Measurements from ENCODE around the gene ADAM33. TPM values are rescaled to one million over a fixed set of nuclear protein-coding genes. Genes with fewer than 3 reads are reported as not detected.

ADAM33 gene
- total and polyA plus RNA-seq, 5 donors, result 11.5 to 30.5 (median 12.4) TPM

DNA sequence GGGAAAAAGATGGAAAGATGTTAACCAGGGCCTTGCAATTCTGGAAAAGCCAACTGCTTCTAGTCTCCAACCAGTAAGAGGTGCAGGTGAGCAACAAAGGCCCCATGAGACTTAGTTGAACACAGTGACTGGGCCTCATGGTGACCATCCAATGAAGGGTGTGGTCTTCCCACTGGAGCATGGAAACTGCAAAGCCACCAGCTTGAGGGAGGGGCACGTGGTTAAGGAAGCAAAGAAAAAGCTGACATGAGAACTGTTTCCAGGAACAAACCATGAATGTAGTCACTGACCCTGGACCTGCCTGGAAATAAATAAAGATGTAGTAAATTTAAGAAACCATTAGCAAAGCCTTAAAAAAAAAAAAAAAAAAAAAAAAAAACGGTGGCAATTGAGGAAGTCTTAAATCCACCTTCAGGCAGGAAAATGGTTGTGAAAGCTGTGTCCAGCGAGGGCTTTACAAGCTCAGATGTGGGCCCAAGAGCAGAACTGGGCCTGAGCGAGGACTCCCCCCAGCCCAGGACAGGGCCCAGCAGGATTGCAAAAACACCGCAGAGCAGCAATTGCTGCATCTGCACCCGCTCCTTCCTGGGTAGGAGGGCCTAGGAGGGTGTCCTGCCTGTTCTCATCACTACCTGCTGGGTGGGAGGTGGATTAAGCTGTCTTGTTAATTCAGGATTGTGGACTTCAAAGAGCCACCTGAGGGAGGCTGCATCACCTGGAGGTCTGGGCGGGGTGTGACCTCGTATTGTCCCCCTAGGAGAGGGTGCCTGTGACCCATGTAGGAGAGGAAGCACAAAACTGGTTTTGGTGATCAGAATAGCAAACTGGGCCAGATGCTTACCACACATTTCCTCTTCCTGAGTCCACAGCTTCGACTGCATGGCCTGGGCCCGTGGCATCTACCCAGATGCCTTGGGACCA, 28.9 kb downstream of the ADAM33 start:
- Histone ChIP-seq H3K27ac (ENCODE audit: low read length) (no peak overlapping the region), H3K4me3 (ENCODE audit: low read length) (no peak overlapping the region), H3K9me3 (ENCODE audit: control insufficient read depth, low read length) (no peaks in the 10 kb centered on the region), H3K4me1 (ENCODE audit: control insufficient read depth, insufficient read depth, low read length) (no peaks in the 10 kb centered on the region), H3K27me3 (ENCODE audit: control insufficient read depth, insufficient read depth) (no peaks in the 10 kb centered on the region)
- intact Hi-C loops (cut with DNase I), result no loop called here
- 77% methylated on average over 10 of the region's 10 CpGs for WGBS
- ATAC-seq (no peak), DNase-seq (no peak)

DNA sequence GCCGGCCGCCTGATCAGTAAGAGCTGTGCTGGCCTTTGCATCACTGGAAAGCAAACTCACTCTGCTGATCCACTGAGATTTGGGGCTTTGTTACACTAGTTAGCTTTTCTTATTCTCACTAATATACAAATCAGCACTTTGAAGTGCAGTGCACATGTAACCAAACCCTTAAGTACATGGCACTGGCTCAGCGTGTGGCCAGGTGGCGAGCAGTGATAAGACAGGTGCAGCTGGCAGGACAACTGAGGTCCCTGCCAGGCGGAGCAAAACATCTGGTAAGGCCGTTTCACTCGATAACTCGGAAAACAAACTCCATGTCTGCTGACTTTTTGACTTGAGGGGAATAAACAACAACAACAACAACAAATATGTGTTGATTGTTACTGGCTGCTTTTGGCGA, 29.6 kb downstream of the ADAM33 start:
- H3K4me3 ChIP-seq (ENCODE audit: low read length), result no peak overlapping the region
- DNase-seq, result no peak
- WGBS, result 92% methylated on average over 9 of the region's 9 CpGs

DNA sequence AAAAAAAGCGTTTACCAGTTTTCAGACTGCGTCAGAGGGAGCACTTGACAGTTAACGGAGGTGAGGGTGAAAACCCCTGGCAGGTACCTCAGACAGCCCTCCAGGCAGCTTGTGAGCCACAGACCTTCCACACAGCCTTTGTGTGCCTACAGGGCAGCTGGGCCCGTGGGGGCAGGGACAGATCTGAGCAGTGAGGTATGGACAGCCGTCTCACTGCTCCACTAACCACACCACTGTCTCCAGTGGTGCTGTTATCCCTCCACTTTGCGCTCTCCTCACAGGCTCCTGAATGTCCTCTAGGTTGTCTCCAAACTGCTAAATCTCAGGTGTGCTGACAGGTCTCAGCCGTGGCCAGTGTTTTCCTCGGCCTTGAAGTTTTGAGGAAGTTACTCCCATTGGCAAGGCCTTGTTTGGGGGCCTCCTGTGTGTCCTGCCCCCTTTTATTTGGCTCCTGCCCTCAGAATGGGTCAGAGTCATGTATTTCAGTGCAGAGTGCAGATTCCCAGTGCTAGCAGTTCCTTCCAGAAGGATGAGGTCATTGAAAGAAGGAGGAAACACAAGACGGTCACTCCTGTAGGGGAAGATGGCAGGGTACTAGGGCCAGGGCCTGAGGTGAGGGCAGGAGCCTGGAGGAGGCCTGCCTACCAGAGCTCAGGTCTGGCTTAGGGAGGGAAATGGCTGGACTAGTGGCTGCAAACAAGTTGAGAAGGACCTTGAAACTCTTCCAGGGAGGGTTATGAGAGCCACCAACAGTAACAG, 30.4 kb downstream of the ADAM33 start:
- peak in 1 of 2 donors; percentile 26 for ATAC-seq
- H3K9me3 ChIP-seq (ENCODE audit: control insufficient read depth, low read length), result no peaks in the 10 kb centered on the region
- intact Hi-C loops (cut with DNase I), result no loop called here

More for the DNA sequence above, 29.6 kb downstream of the ADAM33 start:
- intact Hi-C loops (cut with DNase I), result no loop called here
- Histone ChIP-seq H3K27me3 (ENCODE audit: control insufficient read depth, insufficient read depth) (no peaks in the 10 kb centered on the region), H3K4me1 (ENCODE audit: control insufficient read depth, insufficient read depth, low read length) (no peaks in the 10 kb centered on the region), H3K9me3 (ENCODE audit: control insufficient read depth, low read length) (no peaks in the 10 kb centered on the region), H3K27ac (ENCODE audit: low read length) (no peak overlapping the region)
- ATAC-seq, result no peak

DNA sequence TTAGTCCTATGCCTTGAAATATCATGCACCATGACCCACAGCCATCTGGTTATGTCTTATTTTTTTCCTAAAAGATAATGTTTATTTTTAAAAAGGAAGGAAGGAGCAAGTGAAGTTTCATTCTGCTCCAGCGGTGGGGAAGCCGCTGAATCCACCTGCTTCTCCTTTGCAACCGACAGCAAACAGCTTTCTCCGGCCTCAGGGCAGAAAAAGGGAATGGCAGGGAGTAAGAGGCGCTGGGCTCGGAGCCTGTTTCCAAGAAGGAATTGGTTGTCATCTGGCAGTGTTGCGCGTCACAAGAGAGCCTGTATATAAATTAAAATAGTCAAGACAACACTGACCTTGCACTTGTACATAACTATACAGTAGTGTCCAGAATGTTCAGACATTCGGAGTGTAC, 32.9 kb downstream of the ADAM33 start:
- 92% methylated on average over 9 of the region's 9 CpGs for WGBS
- DNase-seq (no peak), ATAC-seq (no peak)
- Histone ChIP-seq H3K4me1 (ENCODE audit: control insufficient read depth, insufficient read depth, low read length) (no peaks in the 10 kb centered on the region), H3K27ac (ENCODE audit: low read length) (no peak overlapping the region), H3K4me3 (ENCODE audit: low read length) (no peak overlapping the region), H3K9me3 (ENCODE audit: control insufficient read depth, low read length) (no peaks in the 10 kb centered on the region), H3K27me3 (ENCODE audit: control insufficient read depth, insufficient read depth) (no peaks in the 10 kb centered on the region)
- intact Hi-C loops (cut with DNase I), result no loop called here

More for the DNA sequence above, 30.4 kb downstream of the ADAM33 start:
- no peaks in the 10 kb centered on the region for H3K4me1 ChIP-seq (ENCODE audit: control insufficient read depth, insufficient read depth, low read length)
- H3K27ac ChIP-seq (ENCODE audit: low read length), result no peak overlapping the region
- H3K4me3 ChIP-seq (ENCODE audit: low read length), result no peak overlapping the region
- no peak for DNase-seq
- H3K27me3 ChIP-seq (ENCODE audit: control insufficient read depth, insufficient read depth), result no peaks in the 10 kb centered on the region
- 83% methylated on average over 9 of the region's 9 CpGs for WGBS

DNA sequence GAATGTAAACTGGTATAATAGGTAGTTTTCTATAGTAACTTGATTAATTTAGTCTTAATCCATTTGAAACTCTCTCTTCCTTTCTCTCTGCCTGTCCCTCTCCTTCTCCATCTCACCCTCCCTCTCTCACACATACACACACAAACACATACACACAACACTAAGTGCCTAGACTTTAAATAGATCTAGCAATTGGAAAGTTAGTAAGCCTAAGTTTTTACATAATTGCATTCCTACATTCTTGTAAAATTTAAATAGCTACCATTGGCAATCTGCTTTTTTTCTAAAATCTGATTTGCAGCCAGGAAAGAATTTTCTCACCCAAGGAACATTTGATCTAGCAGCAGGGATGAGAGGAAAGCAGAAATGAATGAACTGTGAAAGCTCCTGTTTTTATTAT, 34.3 kb downstream of the ADAM33 start:
- no peaks in the 10 kb centered on the region for H3K4me1 ChIP-seq (ENCODE audit: control insufficient read depth, insufficient read depth, low read length)
- H3K27ac ChIP-seq (ENCODE audit: low read length), result no peak overlapping the region
- H3K27me3 ChIP-seq (ENCODE audit: control insufficient read depth, insufficient read depth), result no peaks in the 10 kb centered on the region
- H3K4me3 ChIP-seq (ENCODE audit: low read length), result no peak overlapping the region
- DNase-seq, result no peak
- H3K9me3 ChIP-seq (ENCODE audit: control insufficient read depth, low read length), result no peaks in the 10 kb centered on the region
- intact Hi-C loops (cut with DNase I), result no loop called here
- ATAC-seq, result no peak

DNA sequence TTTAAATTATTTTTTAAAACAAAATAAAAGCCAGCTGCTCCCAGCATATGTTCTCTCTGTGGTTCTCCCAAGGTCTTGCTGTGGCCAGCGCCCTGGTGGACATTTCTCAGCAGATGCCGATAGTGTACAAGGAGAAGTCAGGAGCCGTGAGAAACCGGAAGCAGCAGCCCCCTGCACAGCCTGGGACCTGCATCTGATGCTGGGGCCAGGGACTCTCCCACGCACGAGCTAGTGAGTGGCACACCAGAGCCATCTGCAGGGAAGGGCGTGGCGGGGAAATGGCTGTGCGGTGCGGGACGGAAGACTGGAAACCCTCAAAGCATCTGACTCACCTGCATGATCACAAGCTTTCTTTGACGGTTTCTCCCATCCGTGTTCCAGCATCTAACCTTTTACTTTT, 35.2 kb downstream of the ADAM33 start:
- DNase-seq (no peak), ATAC-seq (no peak)
- H3K4me3 ChIP-seq (ENCODE audit: low read length), result no peak overlapping the region
- H3K27ac ChIP-seq (ENCODE audit: low read length), result no peak overlapping the region
- H3K4me1 ChIP-seq (ENCODE audit: control insufficient read depth, insufficient read depth, low read length), result no peaks in the 10 kb centered on the region
- intact Hi-C loops (cut with DNase I), result no loop called here
- H3K27me3 ChIP-seq (ENCODE audit: control insufficient read depth, insufficient read depth), result no peaks in the 10 kb centered on the region
- no peaks in the 10 kb centered on the region for H3K9me3 ChIP-seq (ENCODE audit: control insufficient read depth, low read length)
- WGBS, result 88% methylated on average over 13 of the region's 13 CpGs

DNA sequence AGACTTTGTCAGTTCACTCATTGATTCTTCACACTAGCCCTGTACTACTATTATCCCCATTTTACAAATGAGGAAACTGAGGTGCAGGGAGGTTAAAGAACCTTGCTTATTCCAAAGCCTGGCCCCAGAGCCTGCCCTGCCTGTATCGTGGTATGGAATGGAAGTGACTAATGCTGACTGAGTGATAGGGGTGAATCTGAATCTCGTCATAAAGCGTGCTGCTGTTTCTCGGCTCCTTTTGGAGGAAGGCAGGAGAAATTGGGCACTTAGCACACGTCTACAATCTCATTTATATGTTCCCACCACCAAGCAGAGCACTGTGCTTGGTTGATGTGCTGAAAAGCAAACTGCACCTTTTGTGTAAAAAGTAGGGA, 35.8 kb downstream of the ADAM33 start:
- ATAC-seq, result no peak

DNA sequence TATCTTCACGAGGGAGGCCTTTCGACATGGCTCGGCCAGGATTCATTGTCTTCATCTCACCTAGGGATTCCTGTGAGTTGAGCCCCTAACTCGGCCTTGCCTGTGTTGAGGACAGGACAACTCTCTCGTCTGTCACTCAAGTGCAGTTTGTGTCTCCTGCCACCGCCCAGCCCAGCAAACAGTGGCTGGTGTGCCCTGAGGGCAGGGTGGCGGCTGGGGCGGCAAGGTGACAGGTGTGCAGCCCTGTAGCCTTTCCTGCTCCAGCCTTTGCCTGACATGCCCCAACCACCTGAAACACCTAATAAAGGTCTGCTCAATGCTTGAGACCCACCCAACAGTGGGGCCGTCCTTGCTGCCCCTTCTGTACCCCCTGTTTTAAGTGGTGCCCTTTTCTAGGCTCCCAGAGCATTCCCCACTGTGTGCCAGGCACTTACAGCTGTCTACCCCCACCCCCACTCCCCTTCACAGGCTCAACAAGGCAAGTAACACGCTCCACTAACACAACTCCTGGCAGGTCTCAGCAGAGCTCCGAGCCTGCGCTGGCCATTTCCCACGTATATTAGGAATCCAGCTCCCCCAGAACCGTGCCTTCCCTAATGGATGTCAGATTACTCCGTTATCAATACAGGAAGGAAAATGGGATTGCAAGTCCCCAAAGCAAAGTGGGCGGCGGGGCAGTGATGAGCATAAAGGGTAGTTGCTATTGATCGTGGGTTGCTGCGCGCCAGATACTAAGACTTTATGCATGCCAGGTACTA, 36.3 kb downstream of the ADAM33 start:
- Histone ChIP-seq H3K4me3 (ENCODE audit: low read length) (no peak overlapping the region), H3K9me3 (ENCODE audit: control insufficient read depth, low read length) (no peaks in the 10 kb centered on the region), H3K27me3 (ENCODE audit: control insufficient read depth, insufficient read depth) (no peaks in the 10 kb centered on the region), H3K4me1 (ENCODE audit: control insufficient read depth, insufficient read depth, low read length) (no peaks in the 10 kb centered on the region), H3K27ac (ENCODE audit: low read length) (no peak overlapping the region)
- ATAC-seq, result no peak
- DNase-seq, result no peak
- WGBS, result 93% methylated on average over 20 of the region's 20 CpGs
- intact Hi-C loops (cut with DNase I), result no loop called here

More for the DNA sequence above, 35.8 kb downstream of the ADAM33 start:
- intact Hi-C loops (cut with DNase I), result no loop called here
- 90% methylated on average over 5 of the region's 5 CpGs for WGBS
- no peak for DNase-seq
- H3K27ac ChIP-seq (ENCODE audit: low read length), result no peak overlapping the region
- no peaks in the 10 kb centered on the region for H3K27me3 ChIP-seq (ENCODE audit: control insufficient read depth, insufficient read depth)
- no peaks in the 10 kb centered on the region for H3K4me1 ChIP-seq (ENCODE audit: control insufficient read depth, insufficient read depth, low read length)
- H3K9me3 ChIP-seq (ENCODE audit: control insufficient read depth, low read length), result no peaks in the 10 kb centered on the region
- no peak overlapping the region for H3K4me3 ChIP-seq (ENCODE audit: low read length)

DNA sequence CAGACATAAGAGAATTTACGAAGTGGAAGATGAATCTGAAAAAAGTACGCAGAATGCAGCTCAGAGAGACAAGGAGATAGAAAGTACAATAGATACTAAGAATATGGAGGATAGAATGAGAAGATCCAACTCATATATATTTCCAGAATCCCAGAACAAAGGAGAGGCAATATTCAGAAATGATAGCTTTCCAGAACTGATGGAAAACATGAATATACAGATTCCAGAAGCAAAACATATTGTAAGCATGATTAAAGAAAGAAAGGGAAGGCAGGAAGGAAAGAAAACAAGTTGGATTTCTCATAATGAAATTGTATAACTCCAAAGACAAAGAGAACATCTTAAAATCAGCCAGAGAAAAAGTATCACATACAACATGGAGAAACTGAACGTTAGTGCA, 41.6 kb downstream of the ADAM33 start:
- H3K4me3 ChIP-seq (ENCODE audit: low read length), result no peak overlapping the region
- H3K27ac ChIP-seq (ENCODE audit: low read length), result no peak overlapping the region
- ATAC-seq (no peak), DNase-seq (no peak)
- H3K9me3 ChIP-seq (ENCODE audit: control insufficient read depth, low read length), result no peaks in the 10 kb centered on the region
- H3K27me3 ChIP-seq (ENCODE audit: control insufficient read depth, insufficient read depth), result no peaks in the 10 kb centered on the region
- H3K4me1 ChIP-seq (ENCODE audit: control insufficient read depth, insufficient read depth, low read length), result no peaks in the 10 kb centered on the region
- WGBS, result 82% methylated on average over 3 of the region's 3 CpGs
- intact Hi-C loops (cut with DNase I), result no loop called here

DNA sequence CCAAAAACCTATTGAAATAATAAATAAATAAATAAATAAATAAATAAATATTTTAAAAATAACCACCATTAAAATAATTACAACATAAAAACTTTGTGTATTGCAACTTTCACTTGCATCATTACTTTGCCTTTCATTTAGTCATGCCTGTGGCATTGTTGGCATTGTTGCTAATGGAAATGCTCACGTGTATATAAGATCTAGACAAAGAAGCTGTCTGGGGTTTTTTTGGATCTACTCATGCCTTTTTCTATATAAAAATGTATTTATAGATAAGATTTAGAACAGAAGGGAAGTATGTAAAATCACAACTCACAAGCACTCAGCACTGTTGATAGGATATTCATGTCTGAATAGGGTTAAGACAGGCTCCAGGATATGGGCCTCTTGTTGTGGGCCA, 46.5 kb downstream of the ADAM33 start:
- Histone ChIP-seq H3K27ac (ENCODE audit: low read length) (no peak overlapping the region), H3K4me3 (ENCODE audit: low read length) (no peak overlapping the region), H3K9me3 (ENCODE audit: control insufficient read depth, low read length) (no peaks in the 10 kb centered on the region), H3K27me3 (ENCODE audit: control insufficient read depth, insufficient read depth) (no peaks in the 10 kb centered on the region), H3K4me1 (ENCODE audit: control insufficient read depth, insufficient read depth, low read length) (no peaks in the 10 kb centered on the region)
- ATAC-seq, result no peak
- no peak for DNase-seq
- intact Hi-C loops (cut with DNase I), result no loop called here
- 99% methylated on average over 1 of the region's 1 CpG for WGBS

Measured in right cardiac atrium (tissue), 5 donors.